HepG2 (cell line): ENCODE results near the gene GABRB1. TPM values are rescaled to one million over a fixed set of nuclear protein-coding genes. Genes with fewer than 3 reads are reported as not detected.

ENCODE experiments used
- ATAC-seq: fragments of 200-7000 bp; cut with Tn5 transposase; 3 replicates; pipeline ENCODE4 v1.9.1; 2020; ENCODE audit warnings: mild to moderate bottlenecking, moderate library complexity
- BruUV-seq: library from RNA; stranded (reverse); fragments of 400-500 nt; replicated peaks from 2 replicates; lab custom pipeline; 2021; lab: Mats Ljungman, UMichigan
- CTCF ChIA-PET: fragments of 300-600 bp; formaldehyde crosslinking; extraction: SDS; loops from one replicate; lab custom pipeline; 2021; ENCODE audit warnings: low total read pairs, inconsistent platforms, low intra/inter-chr PET ratio; lab: Yijun Ruan, JAX
- POLR2A ChIA-PET: fragments of 350-600 bp; sonication (Branson Sonifier 250); formaldehyde crosslinking; loops from one replicate; lab custom pipeline; 2020; ENCODE audit warnings: antibody characterized with exemption, inconsistent platforms; lab: Yijun Ruan, JAX
- DNase-seq: peaks from one replicate; pipeline ENCODE4 v3.0.0-alpha.2; 2015; ENCODE audit warnings: low spot score
- FAIRE-seq: peaks from 3 replicates; lab custom pipeline; 2011; peaks lifted over from hg19 to GRCh38; lab: Jason Lieb, UNC
- H2AFZ ChIP-seq: one replicate; pipeline ENCODE4 v1.6.1; 2011; ENCODE audit warnings: low read length, inconsistent platforms
- H3K27ac ChIP-seq: fragments of 300-600 bp; 3 replicates; pipeline ENCODE4 v1.8.0; 2011; ENCODE audit warnings: mixed run types, mild to moderate bottlenecking, mixed read lengths, low read length, inconsistent platforms; ENCODE audit not compliant: insufficient read depth; ENCODE audit errors: extremely low read length
- H3K27me3 ChIP-seq, 2 experiments: fragments of 200-600 bp in 1 of 2; 2 replicates in 1 of 2; 3 replicates in 1 of 2; pipeline versions ENCODE4 v1.6.0 to v1.8.0; 2011; ENCODE audit warnings: low read length in 2 of 2, mild to moderate bottlenecking in 2 of 2, moderate library complexity in 2 of 2, inconsistent platforms in 1 of 2; ENCODE audit not compliant: insufficient read depth in 2 of 2, control insufficient read depth in 1 of 2
- H3K36me3 ChIP-seq, 2 experiments: fragments of 200-600 bp in 1 of 2; replicated peaks in 1 of 2; 2 replicates in 1 of 2; 3 replicates in 1 of 2; pipeline versions ENCODE4 v1.5.1 to v1.8.0; 2011; ENCODE audit warnings: low read length in 2 of 2, inconsistent platforms in 1 of 2; ENCODE audit not compliant: insufficient read depth in 2 of 2, control insufficient read depth in 1 of 2
- H3K4me1 ChIP-seq: 2 replicates; pipeline ENCODE4 v1.5.1; 2012; ENCODE audit warnings: low read length, inconsistent platforms; ENCODE audit not compliant: insufficient read depth
- H3K4me2 ChIP-seq: 2 replicates; pipeline ENCODE4 v1.6.0; 2011; ENCODE audit warnings: low read depth, low read length, inconsistent platforms
- H3K4me3 ChIP-seq, 3 experiments: fragments of 200-600 bp in 1 of 3; sonication (generic), shearing (Covaris generic) in 1 of 3; replicated peaks in 1 of 3; 2 replicates each; pipeline ENCODE4 v1.5.1; 2011 to 2016; ENCODE audit warnings: low read length in 3 of 3, inconsistent platforms in 2 of 3, low read depth in 2 of 3, mild to moderate bottlenecking in 2 of 3, control low read depth in 1 of 3, mixed read lengths in 1 of 3; ENCODE audit not compliant: insufficient read depth in 1 of 3
- H3K79me2 ChIP-seq: one replicate; pipeline ENCODE4 v1.6.1; 2011; ENCODE audit warnings: low read length, inconsistent platforms; ENCODE audit not compliant: insufficient read depth
- H3K9ac ChIP-seq: 2 replicates; pipeline ENCODE4 v1.6.0; 2011; ENCODE audit warnings: mild to moderate bottlenecking, low read depth, low read length, inconsistent platforms; ENCODE audit not compliant: insufficient read depth
- H3K9me3 ChIP-seq: 2 replicates; pipeline ENCODE4 v1.5.1; 2012; ENCODE audit warnings: mild to moderate bottlenecking, low read length
- H4K20me1 ChIP-seq: 2 replicates; pipeline ENCODE4 v1.6.0; 2011; ENCODE audit warnings: inconsistent platforms, mild to moderate bottlenecking, low read length, moderate library complexity; ENCODE audit not compliant: insufficient read depth
- MEIS1 ChIP-seq: sonication (generic); formaldehyde crosslinking; IDR thresholded peaks from 2 replicates; pipeline ENCODE4 v1.9.0; 2021; ENCODE audit warnings: mild to moderate bottlenecking, missing genetic modification reagents, moderate library complexity, borderline replicate concordance
- SP5 ChIP-seq: IDR thresholded peaks from 2 replicates; pipeline ENCODE4 v1.6.1; 2016; ENCODE audit warnings: low read depth, borderline replicate concordance
- STAG1 ChIP-seq: sonication (generic); formaldehyde crosslinking; IDR thresholded peaks from 2 replicates; pipeline ENCODE4 v1.4.0; 2020; ENCODE audit warnings: missing genetic modification reagents
- ZNF589 ChIP-seq: sonication (generic); formaldehyde crosslinking; conservative IDR thresholded peaks from 2 replicates; pipeline ENCODE4 v1.8.0; 2022; ENCODE audit warnings: mild to moderate bottlenecking, moderate library complexity, missing genetic modification reagents
- ZNF614 ChIP-seq: IDR thresholded peaks from 2 replicates; pipeline ENCODE4 v1.6.1; 2018; ENCODE audit warnings: missing biosample characterization, missing genetic modification reagents, inconsistent platforms, borderline replicate concordance
- ZNF720 ChIP-seq: sonication (generic); formaldehyde crosslinking; IDR thresholded peaks from 2 replicates; pipeline ENCODE4 v1.4.0; 2020; ENCODE audit warnings: missing genetic modification reagents
- ZNF772 ChIP-seq: sonication (generic); formaldehyde crosslinking; IDR thresholded peaks from 2 replicates; pipeline ENCODE4 v1.5.0; 2020; ENCODE audit warnings: mild to moderate bottlenecking, missing genetic modification reagents
- ZSCAN9 ChIP-seq: IDR thresholded peaks from 2 replicates; pipeline ENCODE4 v1.6.1; 2016; ENCODE audit warnings: borderline replicate concordance
- WGBS: methylation state at CpG from one replicate; pipeline ENCODE4 v1.1.6; 2017; ENCODE audit warnings: low lambda C conversion rate; 5-methylcytosine and 5-hydroxymethylcytosine counted together
- in situ Hi-C: cut with HindIII; loops from 2 replicates; pipeline ENCODE4 v1.10.0; 2017; ENCODE audit warnings: low pct_unique_long_range_greater_than_20kb; ENCODE audit not compliant: extremely low pct_ligation_motif_present
- intact Hi-C: fragments of 100-400 bp; cut with micrococcal nuclease; formaldehyde crosslinking; loops from one replicate; pipeline ENCODE4 v1.10.0; 2022; ENCODE audit not compliant: unreplicated experiment
- polyA plus RNA-seq, 8 experiments: library from polyadenylated mRNA; depleted of rRNA in 3 of 8; stranded (reverse) in 7 of 8; unstranded in 1 of 8; fragments of >200 nt; fragmentation: Illumina TruSeq in 4 of 8; extraction: Trizol in 4 of 8; gene quantifications; 2 replicates each; pipeline versions ENCODE4 v1.2.1 to v1.2.3, GENCODE V29; 2011 to 2016; ENCODE audit warnings: low read depth in 4 of 8, missing spikeins in 1 of 8, mixed read lengths in 1 of 8; ENCODE audit not compliant: insufficient read depth in 1 of 8
- total RNA-seq, 5 experiments: library from RNA; depleted of rRNA; stranded (reverse); fragments of >200 nt; fragmentation: Illumina TruSeq; extraction: Trizol; gene quantifications; 2 replicates each; pipeline ENCODE4 v1.2.3, GENCODE V29; 2016; ENCODE audit warnings: low read depth in 1 of 5
- TF ChIP-seq, protein P1 (sequence below): IDR thresholded peaks from 2 replicates; pipeline ENCODE4 v1.6.1; 2016; ENCODE audit warnings: control low read depth
- TF ChIP-seq, protein P2 (sequence below): IDR thresholded peaks from 2 replicates; pipeline ENCODE4 v1.4.0; 2020; ENCODE audit warnings: mild to moderate bottlenecking, missing genetic modification reagents
- TF ChIP-seq, protein P3 (sequence below): sonication (generic); formaldehyde crosslinking; IDR thresholded peaks from 2 replicates; pipeline ENCODE4 v1.4.0; 2020; ENCODE audit warnings: mild to moderate bottlenecking, missing genetic modification reagents
- TF ChIP-seq, protein P4 (sequence below): sonication (generic); formaldehyde crosslinking; IDR thresholded peaks from 2 replicates; pipeline ENCODE4 v1.5.1; 2020; ENCODE audit warnings: missing genetic modification reagents, mild to moderate bottlenecking, borderline replicate concordance
- TF ChIP-seq, protein P5 (sequence below): sonication (generic); formaldehyde crosslinking; IDR thresholded peaks from 2 replicates; pipeline ENCODE4 v1.8.0; 2022; ENCODE audit warnings: mild to moderate bottlenecking, missing genetic modification reagents; ENCODE audit not compliant: insufficient replicate concordance

GABRB1 gene
- total and polyA plus RNA-seq, 2 of the 13 experiments (the other 11 are each of a cell fraction or from before 2014, with no cell fraction given), result not detected

DNA sequence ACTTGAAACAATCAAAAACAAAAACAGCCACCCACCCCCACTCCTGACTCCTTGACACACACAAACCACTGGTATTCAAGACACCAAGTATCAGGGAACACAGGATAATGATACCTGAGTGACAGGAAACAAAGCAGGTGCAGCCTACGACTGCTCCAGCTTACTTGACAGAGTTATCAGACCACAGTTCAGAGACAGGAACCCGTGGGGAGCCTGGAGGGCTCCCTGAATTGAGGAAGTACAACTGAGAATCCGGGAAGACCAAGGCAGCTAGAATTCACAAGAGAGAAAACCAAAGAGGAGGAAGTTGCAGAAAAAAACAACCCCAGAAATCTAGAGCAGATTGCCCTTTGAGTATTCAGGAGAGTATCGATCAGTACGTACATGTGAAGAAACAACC, 411.6 kb downstream of the GABRB1 start (continued):
- TF ChIP-seq, protein P1, sequence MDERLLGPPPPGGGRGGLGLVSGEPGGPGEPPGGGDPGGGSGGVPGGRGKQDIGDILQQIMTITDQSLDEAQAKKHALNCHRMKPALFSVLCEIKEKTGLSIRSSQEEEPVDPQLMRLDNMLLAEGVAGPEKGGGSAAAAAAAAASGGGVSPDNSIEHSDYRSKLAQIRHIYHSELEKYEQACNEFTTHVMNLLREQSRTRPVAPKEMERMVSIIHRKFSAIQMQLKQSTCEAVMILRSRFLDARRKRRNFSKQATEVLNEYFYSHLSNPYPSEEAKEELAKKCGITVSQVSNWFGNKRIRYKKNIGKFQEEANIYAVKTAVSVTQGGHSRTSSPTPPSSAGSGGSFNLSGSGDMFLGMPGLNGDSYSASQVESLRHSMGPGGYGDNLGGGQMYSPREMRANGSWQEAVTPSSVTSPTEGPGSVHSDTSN (CRISPR knock-in tag), result no peak
- TF ChIP-seq ZNF614 (CRISPR knock-in tag) (no peak), ZNF772 (CRISPR knock-in tag) (no peak), MEIS1 (CRISPR knock-in tag) (no peak)

DNA sequence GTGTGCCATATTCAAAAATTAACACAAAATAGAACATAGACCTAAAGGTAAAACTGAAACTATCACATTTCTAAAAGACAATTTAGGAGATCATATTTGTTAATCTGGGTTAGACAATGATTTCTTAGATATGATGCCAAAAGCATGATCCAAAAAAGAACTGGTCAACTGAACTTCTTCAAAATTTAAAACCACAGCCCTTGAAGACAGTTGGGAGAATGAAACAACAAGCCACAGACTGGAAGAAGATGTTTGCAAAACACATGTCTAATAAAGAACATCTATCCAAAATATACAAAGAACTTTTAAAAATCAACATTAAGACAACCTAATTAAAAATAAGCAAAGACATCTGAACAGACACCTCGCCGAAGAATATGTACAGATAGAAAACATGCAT, 412.7 kb downstream of the GABRB1 start:
- FAIRE-seq (no peak), DNase-seq (no peak), ATAC-seq (no peak)
- H3K79me2 ChIP-seq, result no peaks in the 10 kb centered on the region
- WGBS, result 85% methylated on average over 2 of the region's 2 CpGs
- no peak overlapping the region for H2AFZ ChIP-seq
- no peaks in the 10 kb centered on the region for H4K20me1 ChIP-seq
- ChIA-PET POLR2A (no interaction called here), CTCF (no interaction called here)
- H3K4me2 ChIP-seq, result no peak overlapping the region
- no TSS peak for BruUV-seq
- H3K9me3 ChIP-seq, result no peaks in the 10 kb centered on the region
- no peak overlapping the region for H3K4me3 ChIP-seq
- H3K27ac ChIP-seq, result no peak overlapping the region
- no peaks in the 10 kb centered on the region for H3K36me3 ChIP-seq
- in situ Hi-C loops, result no loop called here
- no peaks in the 10 kb centered on the region for H3K27me3 ChIP-seq
- intact Hi-C loops, result no loop called here
- no peaks in the 10 kb centered on the region for H3K4me1 ChIP-seq
- H3K9ac ChIP-seq, result no peak overlapping the region
- TF ChIP-seq, protein P2, sequence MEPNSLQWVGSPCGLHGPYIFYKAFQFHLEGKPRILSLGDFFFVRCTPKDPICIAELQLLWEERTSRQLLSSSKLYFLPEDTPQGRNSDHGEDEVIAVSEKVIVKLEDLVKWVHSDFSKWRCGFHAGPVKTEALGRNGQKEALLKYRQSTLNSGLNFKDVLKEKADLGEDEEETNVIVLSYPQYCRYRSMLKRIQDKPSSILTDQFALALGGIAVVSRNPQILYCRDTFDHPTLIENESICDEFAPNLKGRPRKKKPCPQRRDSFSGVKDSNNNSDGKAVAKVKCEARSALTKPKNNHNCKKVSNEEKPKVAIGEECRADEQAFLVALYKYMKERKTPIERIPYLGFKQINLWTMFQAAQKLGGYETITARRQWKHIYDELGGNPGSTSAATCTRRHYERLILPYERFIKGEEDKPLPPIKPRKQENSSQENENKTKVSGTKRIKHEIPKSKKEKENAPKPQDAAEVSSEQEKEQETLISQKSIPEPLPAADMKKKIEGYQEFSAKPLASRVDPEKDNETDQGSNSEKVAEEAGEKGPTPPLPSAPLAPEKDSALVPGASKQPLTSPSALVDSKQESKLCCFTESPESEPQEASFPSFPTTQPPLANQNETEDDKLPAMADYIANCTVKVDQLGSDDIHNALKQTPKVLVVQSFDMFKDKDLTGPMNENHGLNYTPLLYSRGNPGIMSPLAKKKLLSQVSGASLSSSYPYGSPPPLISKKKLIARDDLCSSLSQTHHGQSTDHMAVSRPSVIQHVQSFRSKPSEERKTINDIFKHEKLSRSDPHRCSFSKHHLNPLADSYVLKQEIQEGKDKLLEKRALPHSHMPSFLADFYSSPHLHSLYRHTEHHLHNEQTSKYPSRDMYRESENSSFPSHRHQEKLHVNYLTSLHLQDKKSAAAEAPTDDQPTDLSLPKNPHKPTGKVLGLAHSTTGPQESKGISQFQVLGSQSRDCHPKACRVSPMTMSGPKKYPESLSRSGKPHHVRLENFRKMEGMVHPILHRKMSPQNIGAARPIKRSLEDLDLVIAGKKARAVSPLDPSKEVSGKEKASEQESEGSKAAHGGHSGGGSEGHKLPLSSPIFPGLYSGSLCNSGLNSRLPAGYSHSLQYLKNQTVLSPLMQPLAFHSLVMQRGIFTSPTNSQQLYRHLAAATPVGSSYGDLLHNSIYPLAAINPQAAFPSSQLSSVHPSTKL, result no peak
- no peak for TF ChIP-seq STAG1 (CRISPR knock-in tag)
- TF ChIP-seq, protein P3, sequence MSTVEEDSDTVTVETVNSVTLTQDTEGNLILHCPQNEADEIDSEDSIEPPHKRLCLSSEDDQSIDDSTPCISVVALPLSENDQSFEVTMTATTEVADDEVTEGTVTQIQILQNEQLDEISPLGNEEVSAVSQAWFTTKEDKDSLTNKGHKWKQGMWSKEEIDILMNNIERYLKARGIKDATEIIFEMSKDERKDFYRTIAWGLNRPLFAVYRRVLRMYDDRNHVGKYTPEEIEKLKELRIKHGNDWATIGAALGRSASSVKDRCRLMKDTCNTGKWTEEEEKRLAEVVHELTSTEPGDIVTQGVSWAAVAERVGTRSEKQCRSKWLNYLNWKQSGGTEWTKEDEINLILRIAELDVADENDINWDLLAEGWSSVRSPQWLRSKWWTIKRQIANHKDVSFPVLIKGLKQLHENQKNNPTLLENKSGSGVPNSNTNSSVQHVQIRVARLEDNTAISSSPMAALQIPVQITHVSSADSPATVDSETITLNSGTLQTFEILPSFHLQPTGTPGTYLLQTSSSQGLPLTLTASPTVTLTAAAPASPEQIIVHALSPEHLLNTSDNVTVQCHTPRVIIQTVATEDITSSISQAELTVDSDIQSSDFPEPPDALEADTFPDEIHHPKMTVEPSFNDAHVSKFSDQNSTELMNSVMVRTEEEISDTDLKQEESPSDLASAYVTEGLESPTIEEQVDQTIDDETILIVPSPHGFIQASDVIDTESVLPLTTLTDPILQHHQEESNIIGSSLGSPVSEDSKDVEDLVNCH (CRISPR knock-in tag), result no peak
- TF ChIP-seq, protein P4, sequence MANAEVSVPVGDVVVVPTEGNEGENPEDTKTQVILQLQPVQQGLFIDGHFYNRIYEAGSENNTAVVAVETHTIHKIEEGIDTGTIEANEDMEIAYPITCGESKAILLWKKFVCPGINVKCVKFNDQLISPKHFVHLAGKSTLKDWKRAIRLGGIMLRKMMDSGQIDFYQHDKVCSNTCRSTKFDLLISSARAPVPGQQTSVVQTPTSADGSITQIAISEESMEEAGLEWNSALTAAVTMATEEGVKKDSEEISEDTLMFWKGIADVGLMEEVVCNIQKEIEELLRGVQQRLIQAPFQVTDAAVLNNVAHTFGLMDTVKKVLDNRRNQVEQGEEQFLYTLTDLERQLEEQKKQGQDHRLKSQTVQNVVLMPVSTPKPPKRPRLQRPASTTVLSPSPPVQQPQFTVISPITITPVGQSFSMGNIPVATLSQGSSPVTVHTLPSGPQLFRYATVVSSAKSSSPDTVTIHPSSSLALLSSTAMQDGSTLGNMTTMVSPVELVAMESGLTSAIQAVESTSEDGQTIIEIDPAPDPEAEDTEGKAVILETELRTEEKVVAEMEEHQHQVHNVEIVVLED (CRISPR knock-in tag), result no peak
- no peak for TF ChIP-seq ZSCAN9 (CRISPR knock-in tag)
- no peak for TF ChIP-seq ZNF720 (CRISPR knock-in tag)
- TF ChIP-seq ZNF589 (CRISPR knock-in tag), result no peak
- TF ChIP-seq SP5, result no peak
- TF ChIP-seq, protein P5, sequence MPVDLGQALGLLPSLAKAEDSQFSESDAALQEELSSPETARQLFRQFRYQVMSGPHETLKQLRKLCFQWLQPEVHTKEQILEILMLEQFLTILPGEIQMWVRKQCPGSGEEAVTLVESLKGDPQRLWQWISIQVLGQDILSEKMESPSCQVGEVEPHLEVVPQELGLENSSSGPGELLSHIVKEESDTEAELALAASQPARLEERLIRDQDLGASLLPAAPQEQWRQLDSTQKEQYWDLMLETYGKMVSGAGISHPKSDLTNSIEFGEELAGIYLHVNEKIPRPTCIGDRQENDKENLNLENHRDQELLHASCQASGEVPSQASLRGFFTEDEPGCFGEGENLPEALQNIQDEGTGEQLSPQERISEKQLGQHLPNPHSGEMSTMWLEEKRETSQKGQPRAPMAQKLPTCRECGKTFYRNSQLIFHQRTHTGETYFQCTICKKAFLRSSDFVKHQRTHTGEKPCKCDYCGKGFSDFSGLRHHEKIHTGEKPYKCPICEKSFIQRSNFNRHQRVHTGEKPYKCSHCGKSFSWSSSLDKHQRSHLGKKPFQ (CRISPR knock-in tag), result no peak
